Coronary artery (tissue), 2 donors: ENCODE data around the gene PPIL3.
A peak's percentile ranks its signal among the peaks of the same experiment; 100 is the strongest.

Source experiments
- DNase-seq: peaks from one replicate; pipeline ENCODE4 v3.0.0-alpha.2; 2017; ENCODE audit warnings: low spot score
- H3K27ac ChIP-seq, 2 donors: fragments of 200-600 bp; sonication (generic); one replicate each; pipeline ENCODE4 v1.5.1; 2016 to 2019
- H3K4me3 ChIP-seq: fragments of 200-600 bp; sonication (generic); 2 replicates; pipeline ENCODE4 v1.5.1; 2016; ENCODE audit warnings: mild to moderate bottlenecking, moderate library complexity
- CTCF ChIP-seq: fragments of 200-600 bp; sonication (generic); IDR thresholded peaks from one replicate; pipeline ENCODE4 v1.5.1; 2019; ENCODE audit warnings: antibody characterized with exemption

The PPIL3 gene

GRCh38 chr2:200871151-200871550 lies 17.7 kb downstream of the PPIL3 start:
- DNase-seq = no peak
- no peak for TF ChIP-seq CTCF
- Histone ChIP-seq H3K4me3 (no peak overlapping the region), H3K27ac (no peak overlapping the region)

- TF ChIP-seq CTCF = no peak
- no peak for DNase-seq
- Histone ChIP-seq H3K4me3 (no peak overlapping the region), H3K27ac (no peak overlapping the region)
These were observed 19.9 kb downstream of the PPIL3 start for GRCh38 chr2:200869014-200869413.

- peak within 1 kb of the TSS; percentile 98 to 100 for H3K27ac ChIP-seq
- no peak for TF ChIP-seq CTCF
- peak; percentile 98 for DNase-seq
- H3K4me3 ChIP-seq = peak within 1 kb of the TSS; percentile 87
These were observed 24.5 kb downstream of the PPIL3 start, which contains the start of gene CLK1 for GRCh38 chr2:200864176-200865034. CLK1 (minus strand) TSS chr2:200864658; CDS start chr2:200861862, 2,796 bp downstream.

GRCh38 chr2:200863782-200864175 lies 25.1 kb downstream of the PPIL3 start:
- TF ChIP-seq CTCF = no peak
- Histone ChIP-seq H3K4me3 (peak overlapping the region; percentile 87), H3K27ac (peak overlapping the region; percentile 98 to 100)
- DNase-seq = no peak

GRCh38 chr2:200862532-200863000 lies 26.3 kb downstream of the PPIL3 start:
- no peak for TF ChIP-seq CTCF
- DNase-seq = no peak
- peak overlapping the region; percentile 87 for H3K4me3 ChIP-seq
- H3K27ac ChIP-seq = peak overlapping the region; percentile 98 to 100

- peak overlapping the region; percentile 87 for H3K4me3 ChIP-seq
- peak overlapping the region; percentile 98 to 100 for H3K27ac ChIP-seq
- DNase-seq = no peak
- no peak for TF ChIP-seq CTCF
These were observed 27.2 kb downstream of the PPIL3 start for GRCh38 chr2:200861617-200862155.
